K562 (cell line): ENCODE results near the gene IGF2BP3. TPM values are rescaled to one million over a fixed set of nuclear protein-coding genes. Genes with fewer than 3 reads are reported as not detected.

Source experiments
- ATAC-seq: fragments of 200-7000 bp; cut with Tn5 transposase; 3 replicates; pipeline ENCODE4 v1.9.1; 2020; ENCODE audit warnings: moderate library complexity
- BruUV-seq: library from RNA; stranded (reverse); fragments of 400-500 nt; replicated peaks from 2 replicates; lab custom pipeline; 2021; lab: Mats Ljungman, UMichigan
- CTCF ChIA-PET: fragments of 300-600 bp; formaldehyde crosslinking; extraction: SDS; loops from one replicate; lab custom pipeline; 2021; ENCODE audit warnings: low intra/inter-chr PET ratio; lab: Yijun Ruan, JAX
- POLR2A ChIA-PET: fragments of 300-600, 350-650 bp; sonication (Branson Sonifier 250); formaldehyde crosslinking; extraction: SDS; loops from one replicate; lab custom pipeline; 2021; ENCODE audit warnings: antibody characterized with exemption, inconsistent platforms; lab: Yijun Ruan, JAX
- DNase-seq, 4 experiments: peaks; one replicate each; pipeline versions ENCODE4 v3.0.0 to v3.0.0-alpha.2; 2011 to 2018; ENCODE audit warnings: low spot score in 3 of 4, mixed read lengths in 3 of 4; ENCODE audit errors: extremely low read depth in 1 of 4
- FAIRE-seq: peaks from 2 replicates; lab custom pipeline; 2011; peaks lifted over from hg19 to GRCh38; lab: Jason Lieb, UNC
- H2AFZ ChIP-seq: 2 replicates; pipeline ENCODE4 v1.6.0; 2011; ENCODE audit warnings: low read depth, low read length, control low read depth, inconsistent platforms
- H3K27ac ChIP-seq: fragments of 200-600 bp; 3 replicates; pipeline ENCODE4 v1.8.0; 2011; ENCODE audit warnings: low read depth, mild to moderate bottlenecking, control low read depth, inconsistent platforms, low read length, moderate library complexity, mixed read lengths; ENCODE audit errors: extremely low read depth
- H3K27me3 ChIP-seq, 2 experiments: fragments of 300-600 bp in 1 of 2; 2 replicates in 1 of 2; 3 replicates in 1 of 2; pipeline versions ENCODE4 v1.6.0 to v1.8.0; 2011; ENCODE audit warnings: inconsistent platforms in 2 of 2, low read length in 2 of 2, mild to moderate bottlenecking in 1 of 2, mixed read lengths in 1 of 2, moderate library complexity in 1 of 2; ENCODE audit not compliant: control insufficient read depth in 2 of 2, insufficient read depth in 2 of 2
- H3K36me3 ChIP-seq: fragments of 300-600 bp; 3 replicates; pipeline ENCODE4 v1.8.0; 2011; ENCODE audit warnings: mild to moderate bottlenecking, low read length, inconsistent platforms; ENCODE audit not compliant: control insufficient read depth, insufficient read depth
- H3K4me1 ChIP-seq, 2 experiments: fragments of 200-600 bp in 1 of 2; replicated peaks in 1 of 2; 2 replicates in 1 of 2; 3 replicates in 1 of 2; pipeline versions ENCODE4 v1.5.1 to v1.8.0; 2011; ENCODE audit warnings: inconsistent platforms in 2 of 2, low read length in 2 of 2, mild to moderate bottlenecking in 1 of 2, mixed read lengths in 1 of 2, moderate library complexity in 1 of 2; ENCODE audit not compliant: control insufficient read depth in 2 of 2, insufficient read depth in 2 of 2
- H3K4me2 ChIP-seq: 2 replicates; pipeline ENCODE4 v1.6.1; 2011; ENCODE audit warnings: low read length, control low read depth, inconsistent platforms, mixed read lengths; ENCODE audit not compliant: insufficient read depth
- H3K4me3 ChIP-seq: fragments of 200-600 bp; sonication (generic), shearing (Covaris generic); 2 replicates; pipeline ENCODE4 v1.5.1; 2016; ENCODE audit warnings: control low read depth, inconsistent platforms
- H3K79me2 ChIP-seq: fragments of 200-600 bp; 3 replicates; pipeline ENCODE4 v1.8.0; 2011; ENCODE audit warnings: low read length, inconsistent platforms; ENCODE audit not compliant: control insufficient read depth, insufficient read depth
- H3K9ac ChIP-seq, 2 experiments: 2 replicates each; pipeline versions ENCODE4 v1.6.0 to v1.6.1; 2011; ENCODE audit warnings: low read depth in 2 of 2, low read length in 2 of 2, control low read depth in 1 of 2, inconsistent platforms in 1 of 2, mild to moderate bottlenecking in 1 of 2, mixed read lengths in 1 of 2; ENCODE audit not compliant: insufficient read depth in 1 of 2
- H3K9me1 ChIP-seq: one replicate; pipeline ENCODE4 v1.6.0; 2011; ENCODE audit warnings: inconsistent platforms, mild to moderate bottlenecking, low read length, moderate library complexity; ENCODE audit not compliant: control insufficient read depth, insufficient read depth
- H3K9me3 ChIP-seq: replicated peaks from 2 replicates; pipeline ENCODE4 v1.5.1; 2011; ENCODE audit warnings: low read depth, low read length, inconsistent platforms; ENCODE audit not compliant: control insufficient read depth, insufficient read depth
- H4K20me1 ChIP-seq: replicated peaks from 2 replicates; pipeline ENCODE4 v1.6.1; 2011; ENCODE audit warnings: low read length, inconsistent platforms, mixed read lengths; ENCODE audit not compliant: control insufficient read depth, insufficient read depth
- ADNP ChIP-seq: fragments of 200-800 bp; sonication (Bioruptor generic); IDR thresholded peaks from 2 replicates; pipeline ENCODE4 v1.6.1; 2016; ENCODE audit warnings: missing genetic modification characterization, missing compliant biosample characterization
- BCOR ChIP-seq: fragments of 450-650 bp; IDR thresholded peaks from 2 replicates; pipeline ENCODE4 v1.6.1; 2016
- CBX2 ChIP-seq: fragments of 200-600 bp; sonication (generic); IDR thresholded peaks from one replicate; pipeline ENCODE4 v1.6.1; 2012; ENCODE audit warnings: mild to moderate bottlenecking, low read length, inconsistent platforms; ENCODE audit not compliant: insufficient read depth, poor library complexity, severe bottlenecking
- CC2D1A ChIP-seq: fragments of 450-650 bp; IDR thresholded peaks from 2 replicates; pipeline ENCODE4 v1.6.1; 2017; ENCODE audit warnings: mild to moderate bottlenecking
- IRF2 ChIP-seq: sonication (generic); formaldehyde crosslinking; IDR thresholded peaks from 2 replicates; pipeline ENCODE4 v1.8.1; 2022; ENCODE audit warnings: mild to moderate bottlenecking, missing genetic modification reagents
- MAFK ChIP-seq: IDR thresholded peaks from 2 replicates; pipeline ENCODE4 v1.6.1; 2011; ENCODE audit warnings: low read length, improper control_type of control experiment
- RBFOX2 ChIP-seq: fragments of 200-400 bp; formaldehyde crosslinking; IDR thresholded peaks from 2 replicates; pipeline ENCODE4 v1.6.1; 2017; ENCODE audit warnings: low read depth, mild to moderate bottlenecking, low read length, moderate library complexity
- SOX6 ChIP-seq: fragments of 450-650 bp; IDR thresholded peaks from 2 replicates; pipeline ENCODE4 v1.6.1; 2014; ENCODE audit warnings: mild to moderate bottlenecking
- SREBF2 ChIP-seq: sonication (generic); formaldehyde crosslinking; IDR thresholded peaks from 2 replicates; pipeline ENCODE4 v1.4.0; 2020; ENCODE audit warnings: mild to moderate bottlenecking, missing genetic modification reagents
- WGBS: fragments of 100-300 bp; shearing (Covaris generic); methylation state at CpG from one replicate; pipeline ENCODE4 v1.1.6; 2016; ENCODE audit warnings: low coverage, mixed read lengths; ENCODE audit not compliant: insufficient coverage; ENCODE audit errors: missing lambda C conversion rate; 5-methylcytosine and 5-hydroxymethylcytosine counted together
- in situ Hi-C: fragments of 300-500 bp; cut with MboI; formaldehyde crosslinking; loops from 4 replicates; pipeline ENCODE4 v1.15.0; 2018; ENCODE audit warnings: inconsistent platforms, mixed read lengths
- intact Hi-C: fragments of 100-400 bp; cut with micrococcal nuclease; formaldehyde crosslinking; loops from 2 replicates; pipeline ENCODE4 v1.14.2; 2022
- polyA plus RNA-seq, 8 experiments: library from polyadenylated mRNA; depleted of rRNA in 4 of 8; stranded (reverse) in 5 of 8; unstranded in 3 of 8; fragments of >200 nt; fragmentation: Nextera tagmentation in 2 of 8; fragmentation: Illumina TruSeq in 1 of 8; extraction: Ambion mirVana in 2 of 8; extraction: Trizol in 1 of 8; gene quantifications; 2 replicates each; pipeline versions ENCODE4 v1.2.1 to v1.2.3, GENCODE V29; 2011 to 2014; ENCODE audit warnings: inconsistent platforms in 1 of 8, missing spikeins in 1 of 8
- total RNA-seq, 7 experiments: library from RNA; depleted of rRNA in 6 of 7; stranded (reverse); fragments of >200 nt in 6 of 7; fragmentation: Illumina TruSeq in 2 of 7; extraction: Trizol in 2 of 7; gene quantifications; 2 replicates each; pipeline versions ENCODE4 v1.2.1 to v1.2.3, GENCODE V29; 2011 to 2021; ENCODE audit warnings: low replicate concordance in 1 of 7
- TF ChIP-seq, protein P1 (sequence below): fragments of 450-650 bp; IDR thresholded peaks from 2 replicates; pipeline ENCODE4 v1.6.1; 2014; ENCODE audit warnings: low read depth, mild to moderate bottlenecking, moderate library complexity, borderline replicate concordance

The IGF2BP3 gene
- total and polyA plus RNA-seq, 9 of the 15 experiments (the other 6 are each of a cell fraction or from before 2014, with no cell fraction given) = 8.4 to 88.1 (median 61.2) TPM

DNA sequence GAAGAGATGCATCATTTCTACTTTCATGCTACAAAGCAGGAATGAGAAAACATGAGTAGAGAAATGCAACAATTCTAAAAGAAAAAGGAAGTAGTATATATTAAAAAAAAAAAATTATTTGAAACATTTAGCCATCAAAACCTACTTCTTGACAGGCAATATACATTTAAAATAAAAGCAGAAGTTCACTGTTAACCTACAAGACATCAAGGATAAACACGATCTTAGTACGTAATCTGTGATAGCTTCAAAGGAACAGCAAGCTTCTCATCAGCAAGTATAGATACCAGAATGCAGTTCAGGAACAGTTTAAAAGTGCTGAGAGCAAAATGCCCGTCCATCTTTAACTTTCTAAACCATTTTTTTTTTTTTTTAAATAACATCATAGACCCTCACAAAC, 134.2 kb downstream of the IGF2BP3 start:
- ChIA-PET POLR2A (interaction anchor here (0.7 to 0.8 kb wide), 2 partner anchors 32 to 120 kb away, joined by 3 to 4 read pairs; no protein-coding TSS in a partner anchor), CTCF (no interaction called here)
- Histone ChIP-seq H3K27me3 (no peaks in the 10 kb centered on the region), H4K20me1 (no peaks in the 10 kb centered on the region), H2AFZ (no peak overlapping the region), H3K9me1 (no peaks in the 10 kb centered on the region), H3K27ac (no peak overlapping the region), H3K79me2 (no peaks in the 10 kb centered on the region), H3K9ac (no peak overlapping the region), H3K36me3 (peaks cover 91% of the 10 kb centered on the region), H3K9me3 (no peaks in the 10 kb centered on the region), H3K4me3 (no peak overlapping the region), H3K4me1 (no peaks in the 10 kb centered on the region), H3K4me2 (no peak overlapping the region)
- in situ Hi-C loops (no loop called here), intact Hi-C loops (no loop called here)
- 93% methylated on average over 3 of the region's 3 CpGs for WGBS
- no TSS peak for BruUV-seq
- no peak for ATAC-seq
- no peak for FAIRE-seq
- no peak for DNase-seq
- TF ChIP-seq RBFOX2 (no peak), SOX6 (no peak), BCOR (no peak), MAFK (no peak), CC2D1A (no peak), SREBF2 (no peak), CBX2 (no peak), ADNP (tag) (no peak), IRF2 (CRISPR knock-in tag) (no peak)
- TF ChIP-seq, protein P1, sequence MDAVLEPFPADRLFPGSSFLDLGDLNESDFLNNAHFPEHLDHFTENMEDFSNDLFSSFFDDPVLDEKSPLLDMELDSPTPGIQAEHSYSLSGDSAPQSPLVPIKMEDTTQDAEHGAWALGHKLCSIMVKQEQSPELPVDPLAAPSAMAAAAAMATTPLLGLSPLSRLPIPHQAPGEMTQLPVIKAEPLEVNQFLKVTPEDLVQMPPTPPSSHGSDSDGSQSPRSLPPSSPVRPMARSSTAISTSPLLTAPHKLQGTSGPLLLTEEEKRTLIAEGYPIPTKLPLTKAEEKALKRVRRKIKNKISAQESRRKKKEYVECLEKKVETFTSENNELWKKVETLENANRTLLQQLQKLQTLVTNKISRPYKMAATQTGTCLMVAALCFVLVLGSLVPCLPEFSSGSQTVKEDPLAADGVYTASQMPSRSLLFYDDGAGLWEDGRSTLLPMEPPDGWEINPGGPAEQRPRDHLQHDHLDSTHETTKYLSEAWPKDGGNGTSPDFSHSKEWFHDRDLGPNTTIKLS = no peak
